C4-2B (cell line): ENCODE results near the gene GPR3.

Source experiments
- ZFX ChIP-seq: fragments of 450-650 bp; IDR thresholded peaks from 2 replicates; pipeline ENCODE4 v1.6.1; 2017
- TF ChIP-seq, protein P1 (sequence below): fragments of 450-650 bp; conservative IDR thresholded peaks from 2 replicates; pipeline ENCODE4 v1.5.1; 2017; ENCODE audit warnings: mild to moderate bottlenecking

- TF ChIP-seq ZFX = no peak
- TF ChIP-seq, protein P1, sequence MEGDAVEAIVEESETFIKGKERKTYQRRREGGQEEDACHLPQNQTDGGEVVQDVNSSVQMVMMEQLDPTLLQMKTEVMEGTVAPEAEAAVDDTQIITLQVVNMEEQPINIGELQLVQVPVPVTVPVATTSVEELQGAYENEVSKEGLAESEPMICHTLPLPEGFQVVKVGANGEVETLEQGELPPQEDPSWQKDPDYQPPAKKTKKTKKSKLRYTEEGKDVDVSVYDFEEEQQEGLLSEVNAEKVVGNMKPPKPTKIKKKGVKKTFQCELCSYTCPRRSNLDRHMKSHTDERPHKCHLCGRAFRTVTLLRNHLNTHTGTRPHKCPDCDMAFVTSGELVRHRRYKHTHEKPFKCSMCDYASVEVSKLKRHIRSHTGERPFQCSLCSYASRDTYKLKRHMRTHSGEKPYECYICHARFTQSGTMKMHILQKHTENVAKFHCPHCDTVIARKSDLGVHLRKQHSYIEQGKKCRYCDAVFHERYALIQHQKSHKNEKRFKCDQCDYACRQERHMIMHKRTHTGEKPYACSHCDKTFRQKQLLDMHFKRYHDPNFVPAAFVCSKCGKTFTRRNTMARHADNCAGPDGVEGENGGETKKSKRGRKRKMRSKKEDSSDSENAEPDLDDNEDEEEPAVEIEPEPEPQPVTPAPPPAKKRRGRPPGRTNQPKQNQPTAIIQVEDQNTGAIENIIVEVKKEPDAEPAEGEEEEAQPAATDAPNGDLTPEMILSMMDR = no peak
Measured at GRCh38 chr1:27350663-27351540, 41.5 kb upstream of the GPR3 start.
